ENCODE measurements around the gene RAB12.
"Not testable (repeated sequence)": the region's sequence is repeated elsewhere in the genome, so short reads cannot be mapped to it uniquely, and the experiment has no call there.

RAB12 gene

GRCh38 chr18:8614875-8615274, 5.6 kb downstream of the RAB12 start:
- DNase-seq, result no peak

- no peak for DNase-seq
Observed at GRCh38 chr18:8615397-8616027, 6.3 kb downstream of the RAB12 start.

- no peak for DNase-seq
Observed at GRCh38 chr18:8616028-8616401, 6.8 kb downstream of the RAB12 start.

- no peak for DNase-seq
Observed at GRCh38 chr18:8617907-8618306, 8.7 kb downstream of the RAB12 start.

- no peak for DNase-seq
Observed at GRCh38 chr18:8619041-8619440, 9.8 kb downstream of the RAB12 start.

GRCh38 chr18:8619835-8620577, 10.8 kb downstream of the RAB12 start:
- DNase-seq, result no peak

GRCh38 chr18:8620845-8621244, 11.6 kb downstream of the RAB12 start:
- DNase-seq, result no peak

- DNase-seq, result not testable (repeated sequence)
Observed at GRCh38 chr18:8622625-8623024, 13.4 kb downstream of the RAB12 start.

GRCh38 chr18:8623549-8624106, 14.4 kb downstream of the RAB12 start:
- no peak for DNase-seq

- DNase-seq, result no peak
Observed at GRCh38 chr18:8625461-8626092, 16.3 kb downstream of the RAB12 start.

- no peak for DNase-seq
Observed at GRCh38 chr18:8626414-8627106, 17.3 kb downstream of the RAB12 start.

- DNase-seq, result no peak
Observed at GRCh38 chr18:8627107-8627472, 17.9 kb downstream of the RAB12 start.

- no peak for DNase-seq
Observed at GRCh38 chr18:8627540-8627939, 18.3 kb downstream of the RAB12 start.

- no peak for DNase-seq
Observed at GRCh38 chr18:8629602-8630001, 20.4 kb downstream of the RAB12 start.

GRCh38 chr18:8630546-8630945, 21.3 kb downstream of the RAB12 start:
- no peak for DNase-seq

GRCh38 chr18:8631265-8631664, 22.0 kb downstream of the RAB12 start:
- DNase-seq, result no peak

- no peak for DNase-seq
Observed at GRCh38 chr18:8632386-8632785, 23.1 kb downstream of the RAB12 start.

GRCh38 chr18:8634508-8634907, 25.3 kb downstream of the RAB12 start:
- DNase-seq, result no peak

- DNase-seq, result no peak
Observed at GRCh38 chr18:8635087-8635486, 25.9 kb downstream of the RAB12 start.

GRCh38 chr18:8639762-8640161, 30.5 kb downstream of the RAB12 start:
- no peak for DNase-seq

- DNase-seq, result no peak
Observed at GRCh38 chr18:8643326-8643878, 34.2 kb downstream of the RAB12 start.

GRCh38 chr18:8647359-8647758, 38.1 kb downstream of the RAB12 start:
- not testable (repeated sequence) for DNase-seq
